Spleen (tissue), 7 donors: ENCODE data around the gene PCDH15.

ENCODE experiments used
- CTCF ChIP-seq, 11 experiments: fragments of 200-600 bp in 7 of 11; fragments of 450-650 bp in 4 of 11; sonication (generic) in 4 of 11; IDR thresholded peaks in 8 of 11; conservative IDR thresholded peaks in 3 of 11; 1 replicate in 7 of 11; 2 replicates in 4 of 11; pipeline versions ENCODE4 v1.4.0 to v1.8.0; 2016 to 2021; ENCODE audit warnings: antibody characterized with exemption in 11 of 11, inconsistent platforms in 4 of 11, mild to moderate bottlenecking in 1 of 11
- POLR2A ChIP-seq, 3 donors: fragments of 450-650 bp; IDR thresholded peaks; one replicate each; pipeline ENCODE4 v1.5.1; 2017; ENCODE audit warnings: antibody characterized with exemption in 3 of 3, mild to moderate bottlenecking in 1 of 3
- donor health status: DM: no; HTN: no; CAD: no; lungs with moderate emphysema.
- donor health status: DM: no; HTN: no; CAD: no.
- donor health status: DM: no; HTN: no; CAD: no.

GRCh38 chr10:54609423-54609822, 191.6 kb downstream of the PCDH15 start:
- TF ChIP-seq POLR2A (IDR thresholded peaks at IDR 0.05) (no peak), CTCF (IDR thresholded peaks at IDR 0.05 in 8 of 11, conservative IDR thresholded peaks at IDR 0.05 in 3 of 11) (no peak)
